22Rv1 (cell line): ENCODE measurements around the gene DDIT4L.
"Not testable (repeated sequence)": the region's sequence is repeated elsewhere in the genome, so short reads cannot be mapped to it uniquely, and the experiment has no call there.

ENCODE experiments used
- CTCF ChIP-seq: fragments of 450-650 bp; IDR thresholded peaks from 2 replicates; pipeline ENCODE4 v1.5.1; 2017; ENCODE audit warnings: mild to moderate bottlenecking
- ZFX ChIP-seq: fragments of 450-650 bp; IDR thresholded peaks from 2 replicates; pipeline ENCODE4 v1.6.1; 2017; ENCODE audit warnings: antibody characterized with exemption, borderline replicate concordance

- TF ChIP-seq CTCF, ZFX: not testable (repeated sequence)
Measured at GRCh38 chr4:100137320-100137719, 52.9 kb downstream of the DDIT4L start.
